ENCODE data around the gene SMIM36.

GRCh38 chr17:55458287-55458900 lies 52.9 kb downstream of the SMIM36 start:
- TF ChIP-seq, protein P1, sequence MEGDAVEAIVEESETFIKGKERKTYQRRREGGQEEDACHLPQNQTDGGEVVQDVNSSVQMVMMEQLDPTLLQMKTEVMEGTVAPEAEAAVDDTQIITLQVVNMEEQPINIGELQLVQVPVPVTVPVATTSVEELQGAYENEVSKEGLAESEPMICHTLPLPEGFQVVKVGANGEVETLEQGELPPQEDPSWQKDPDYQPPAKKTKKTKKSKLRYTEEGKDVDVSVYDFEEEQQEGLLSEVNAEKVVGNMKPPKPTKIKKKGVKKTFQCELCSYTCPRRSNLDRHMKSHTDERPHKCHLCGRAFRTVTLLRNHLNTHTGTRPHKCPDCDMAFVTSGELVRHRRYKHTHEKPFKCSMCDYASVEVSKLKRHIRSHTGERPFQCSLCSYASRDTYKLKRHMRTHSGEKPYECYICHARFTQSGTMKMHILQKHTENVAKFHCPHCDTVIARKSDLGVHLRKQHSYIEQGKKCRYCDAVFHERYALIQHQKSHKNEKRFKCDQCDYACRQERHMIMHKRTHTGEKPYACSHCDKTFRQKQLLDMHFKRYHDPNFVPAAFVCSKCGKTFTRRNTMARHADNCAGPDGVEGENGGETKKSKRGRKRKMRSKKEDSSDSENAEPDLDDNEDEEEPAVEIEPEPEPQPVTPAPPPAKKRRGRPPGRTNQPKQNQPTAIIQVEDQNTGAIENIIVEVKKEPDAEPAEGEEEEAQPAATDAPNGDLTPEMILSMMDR (IDR thresholded peaks at IDR 0.05; ENCODE audit: insufficient read depth, low read length, poor library complexity, severe bottlenecking), result no peak
- no peak for TF ChIP-seq EZH2phosphoT487 (conservative IDR thresholded peaks at IDR 0.05; ENCODE audit: low read length)

Data from SU-DHL-6 (cell line).